ENCODE results near the gene MPDU1. TPM values are rescaled to one million over a fixed set of nuclear protein-coding genes. Genes with fewer than 3 reads are reported as not detected.

MPDU1 gene
- total RNA-seq, 1 experiment from 2014 or later = 71.0 TPM

GRCh38 chr17:7575481-7575883 lies 8.2 kb upstream of the MPDU1 start:
- ChIA-PET CTCF (no interaction called here), POLR2A (ENCODE audit: unreplicated experiment) (no interaction called here)
- no peaks in the 10 kb centered on the region for H3K9me2 ChIP-seq (replicated peaks; ENCODE audit: low read length)
- BruUV-seq (replicated peaks) = no TSS peak
- no peaks in the 10 kb centered on the region for H3K27me3 ChIP-seq (ENCODE audit: low read length)
- peak overlapping the region; percentile 97 for H3K4me3 ChIP-seq (ENCODE audit: low read length)
- TF ChIP-seq EZH2phosphoT487 (IDR thresholded peaks at IDR 0.05; ENCODE audit: borderline replicate concordance, low read length) = no peak
- TF ChIP-seq CTCF (conservative IDR thresholded peaks at IDR 0.05; ENCODE audit: low read depth, low read length) = no peak
- no peak for TF ChIP-seq EZH2 (IDR thresholded peaks at IDR 0.05; ENCODE audit: low read length, unreplicated experiment)
- peaks cover 55% of the 10 kb centered on the region for H3K79me2 ChIP-seq (ENCODE audit: low read length)
- peaks cover 53% of the 10 kb centered on the region for H3K36me3 ChIP-seq (ENCODE audit: low read depth, low read length)
- no peak for ATAC-seq
- intact Hi-C loops (cut with micrococcal nuclease) = loop anchor here (5.0 kb wide), 1 partner anchor 112 kb away; the partner anchor contains the start of genes TP53 and WRAP53
- H3K9me3 ChIP-seq (ENCODE audit: low read length) = no peaks in the 10 kb centered on the region
- no peak for DNase-seq
- H4K20me1 ChIP-seq (ENCODE audit: low read length) = peaks cover 51% of the 10 kb centered on the region
- peaks cover 56% of the 10 kb centered on the region for H3K4me1 ChIP-seq (ENCODE audit: insufficient read depth, low read length)
- peaks cover 37% of the 10 kb centered on the region for H3F3A ChIP-seq (ENCODE audit: low read length, unreplicated experiment)
- H2AFZ ChIP-seq (ENCODE audit: low read length) = no peak overlapping the region
- H3K9ac ChIP-seq (ENCODE audit: low read length) = no peak overlapping the region
- no peak overlapping the region for H3K27ac ChIP-seq (ENCODE audit: low read length)
- H3K4me2 ChIP-seq (ENCODE audit: low read length) = peak overlapping the region; percentile 92

- no peaks in the 10 kb centered on the region for H3K9me3 ChIP-seq (ENCODE audit: low read length)
- no peak overlapping the region for H3K9ac ChIP-seq (ENCODE audit: low read length)
- no peaks in the 10 kb centered on the region for H3K9me2 ChIP-seq (replicated peaks; ENCODE audit: low read length)
- no TSS peak for BruUV-seq (replicated peaks)
- peaks cover 56% of the 10 kb centered on the region for H3K79me2 ChIP-seq (ENCODE audit: low read length)
- ATAC-seq (no peak), DNase-seq (no peak)
- H3K4me2 ChIP-seq (ENCODE audit: low read length) = peak overlapping the region; percentile 92
- H3K27me3 ChIP-seq (ENCODE audit: low read length) = no peaks in the 10 kb centered on the region
- peaks cover 56% of the 10 kb centered on the region for H3K4me1 ChIP-seq (ENCODE audit: insufficient read depth, low read length)
- H3K27ac ChIP-seq (ENCODE audit: low read length) = no peak overlapping the region
- ChIA-PET CTCF (no interaction called here), POLR2A (ENCODE audit: unreplicated experiment) (no interaction called here)
- TF ChIP-seq EZH2phosphoT487 (IDR thresholded peaks at IDR 0.05; ENCODE audit: borderline replicate concordance, low read length) (no peak), CTCF (conservative IDR thresholded peaks at IDR 0.05; ENCODE audit: low read depth, low read length) (no peak), EZH2 (IDR thresholded peaks at IDR 0.05; ENCODE audit: low read length, unreplicated experiment) (no peak)
- peaks cover 53% of the 10 kb centered on the region for H3K36me3 ChIP-seq (ENCODE audit: low read depth, low read length)
- peaks cover 51% of the 10 kb centered on the region for H4K20me1 ChIP-seq (ENCODE audit: low read length)
- H2AFZ ChIP-seq (ENCODE audit: low read length) = no peak overlapping the region
- intact Hi-C loops (cut with micrococcal nuclease) = loop anchor here (5.0 kb wide), 1 partner anchor 111 kb away; the partner anchor contains the start of genes TP53 and WRAP53
- H3K4me3 ChIP-seq (ENCODE audit: low read length) = peak overlapping the region; percentile 97; the same call in 1 of the 2 replicates
- peaks cover 37% of the 10 kb centered on the region for H3F3A ChIP-seq (ENCODE audit: low read length, unreplicated experiment)
Observed at GRCh38 chr17:7575959-7576358, 7.7 kb upstream of the MPDU1 start.

- H3K4me3 ChIP-seq (ENCODE audit: low read length) = no peak overlapping the region
- ChIA-PET POLR2A (ENCODE audit: unreplicated experiment) (no interaction called here), CTCF (no interaction called here)
- no peak for ATAC-seq
- intact Hi-C loops (cut with micrococcal nuclease) = loop anchor here (5.0 kb wide), 1 partner anchor 111 kb away; the partner anchor contains the start of genes TP53 and WRAP53
- peaks cover 56% of the 10 kb centered on the region for H3K79me2 ChIP-seq (ENCODE audit: low read length)
- no peak overlapping the region for H3K27ac ChIP-seq (ENCODE audit: low read length)
- no peaks in the 10 kb centered on the region for H3K27me3 ChIP-seq (ENCODE audit: low read length)
- no peak for TF ChIP-seq EZH2 (IDR thresholded peaks at IDR 0.05; ENCODE audit: low read length, unreplicated experiment)
- no peak for TF ChIP-seq EZH2phosphoT487 (IDR thresholded peaks at IDR 0.05; ENCODE audit: borderline replicate concordance, low read length)
- no peak for TF ChIP-seq CTCF (conservative IDR thresholded peaks at IDR 0.05; ENCODE audit: low read depth, low read length)
- no TSS peak for BruUV-seq (replicated peaks)
- H3K36me3 ChIP-seq (ENCODE audit: low read depth, low read length) = peaks cover 53% of the 10 kb centered on the region
- peaks cover 37% of the 10 kb centered on the region for H3F3A ChIP-seq (ENCODE audit: low read length, unreplicated experiment)
- H4K20me1 ChIP-seq (ENCODE audit: low read length) = peaks cover 51% of the 10 kb centered on the region
- no peak overlapping the region for H3K9ac ChIP-seq (ENCODE audit: low read length)
- DNase-seq = no peak
- H3K4me1 ChIP-seq (ENCODE audit: insufficient read depth, low read length) = peaks cover 56% of the 10 kb centered on the region
- peak overlapping the region; percentile 92; the same call in 1 of the 2 replicates for H3K4me2 ChIP-seq (ENCODE audit: low read length)
- H2AFZ ChIP-seq (ENCODE audit: low read length) = no peak overlapping the region
- H3K9me3 ChIP-seq (ENCODE audit: low read length) = no peaks in the 10 kb centered on the region
- no peaks in the 10 kb centered on the region for H3K9me2 ChIP-seq (replicated peaks; ENCODE audit: low read length)
Observed at GRCh38 chr17:7576432-7576937, 7.2 kb upstream of the MPDU1 start.
